Adrenal gland (tissue), 12 donors: ENCODE measurements around the gene TCP11. TPM values are rescaled to one million over a fixed set of nuclear protein-coding genes. Genes with fewer than 3 reads are reported as not detected.

Experiments used
- DNase-seq, 7 donors: peaks; one replicate each; pipeline ENCODE4 v3.0.0-alpha.2; 2019 to 2020
- H3K27ac ChIP-seq, 5 donors: fragments of 200-600 bp; sonication (generic) in 4 of 5; 1 replicate in 3 of 5; 2 replicates in 2 of 5; pipeline versions ENCODE4 v1.5.1 to v1.8.0; 2016 to 2020; ENCODE audit warnings: mild to moderate bottlenecking in 1 of 5
- H3K27me3 ChIP-seq: fragments of 200-600 bp; 2 replicates; pipeline ENCODE4 v1.8.0; 2021
- H3K36me3 ChIP-seq, 2 donors: fragments of 200-600 bp; replicated peaks in 1 of 2; 1 replicate in 1 of 2; 2 replicates in 1 of 2; pipeline versions ENCODE4 v1.5.1 to v1.8.0; 2018 to 2022
- H3K4me1 ChIP-seq, 2 donors: fragments of 200-600 bp; replicated peaks in 1 of 2; 1 replicate in 1 of 2; 2 replicates in 1 of 2; pipeline versions ENCODE4 v1.5.1 to v1.8.0; 2018 to 2021
- H3K4me3 ChIP-seq, 4 donors: fragments of 200-600 bp; sonication (generic) in 3 of 4; one replicate each; pipeline ENCODE4 v1.5.1; 2016 to 2018
- H3K9me3 ChIP-seq, 3 donors: fragments of 200-600 bp; sonication (generic) in 1 of 3; replicated peaks in 1 of 3; 1 replicate in 2 of 3; 2 replicates in 1 of 3; pipeline versions ENCODE4 v1.5.1 to v1.8.0; 2016 to 2021
- POLR2A ChIP-seq, 2 donors: fragments of 450-650 bp; IDR thresholded peaks; one replicate each; pipeline ENCODE4 v1.6.1; 2017; ENCODE audit warnings: antibody characterized with exemption in 2 of 2, mild to moderate bottlenecking in 2 of 2, moderate library complexity in 1 of 2
- WGBS, 4 donors: extraction: QIAGEN DNeasy Blood & Tissue Kit in 2 of 4; methylation state at CpG; one replicate each; pipeline versions ENCODE4 v1.1.5 to v1.1.7; 2013 to 2017; 5-methylcytosine and 5-hydroxymethylcytosine counted together
- intact Hi-C, 2 donors: fragments of 100-400 bp; cut with DNase I; formaldehyde crosslinking; loops; one replicate each; pipeline versions ENCODE4 v1.14.1 to v1.15.0; 2022 to 2023
- polyA plus RNA-seq, 3 donors: library from polyadenylated mRNA; stranded (reverse); fragments of 200-250 nt in 2 of 3; fragments of 350-450 nt in 1 of 3; fragmentation: Illumina TruSeq in 1 of 3; extraction: RNeasy Lipid Tissue Mini Kit (QIAGEN cat#74804) in 1 of 3; gene quantifications; one replicate each; pipeline ENCODE4 v1.2.3, GENCODE V29; 2013 to 2014
- total RNA-seq, 9 donors: library from RNA; depleted of rRNA in 4 of 9; stranded (reverse); fragments of >200 nt in 4 of 9; fragments of 120-200 nt in 1 of 9; fragmentation: NEBNext Ultra II Directional in 1 of 9; extraction: Animal tissue kit (Norgen Biotek cat#: 25700) in 1 of 9; gene quantifications; one replicate each; pipeline versions ENCODE4 v1.1.0 to v1.2.4, GENCODE V29; 2013 to 2023
- TF ChIP-seq, protein P1 (sequence below), 6 experiments: fragments of 450-650 bp in 4 of 6; fragments of 200-600 bp in 2 of 6; sonication (generic) in 1 of 6; IDR thresholded peaks; 1 replicate in 5 of 6; 2 replicates in 1 of 6; pipeline versions ENCODE4 v1.5.1 to v1.8.0; 2016 to 2021; ENCODE audit warnings: antibody characterized with exemption in 6 of 6, mild to moderate bottlenecking in 2 of 6, moderate library complexity in 1 of 6
- donor health status: healthy with polysubstance abuse.
- donor health status: Bipolar disorder and iron deficiency.
- donor health status: DM: yes; HTN: yes; CAD: no.
- donor health status: DM: no; HTN: no; CAD: no.
- donor health status: DM: no; HTN: no; CAD: no.
- donor health status: DM: yes; HTN: yes; CAD: no.

The TCP11 gene
- total and polyA plus RNA-seq, 12 donors = 0.13 to 0.40 (median 0.28) TPM; not detected in 7

GRCh38 chr6:35080016-35080680 lies 61.0 kb downstream of the TCP11 start:
- no peak overlapping the region for H3K4me3 ChIP-seq
- H3K4me1 ChIP-seq = peaks cover 0 to 10% of the 10 kb centered on the region in 2 donors
- no peak overlapping the region for H3K27ac ChIP-seq
- intact Hi-C loops = no loop called here
- no peaks in the 10 kb centered on the region for H3K9me3 ChIP-seq
- WGBS, 4 donors = 86 to 95% (median 92%) methylated on average over 8 to 13 of the region's 13 CpGs
- H3K27me3 ChIP-seq = no peaks in the 10 kb centered on the region
- TF ChIP-seq, protein P1, sequence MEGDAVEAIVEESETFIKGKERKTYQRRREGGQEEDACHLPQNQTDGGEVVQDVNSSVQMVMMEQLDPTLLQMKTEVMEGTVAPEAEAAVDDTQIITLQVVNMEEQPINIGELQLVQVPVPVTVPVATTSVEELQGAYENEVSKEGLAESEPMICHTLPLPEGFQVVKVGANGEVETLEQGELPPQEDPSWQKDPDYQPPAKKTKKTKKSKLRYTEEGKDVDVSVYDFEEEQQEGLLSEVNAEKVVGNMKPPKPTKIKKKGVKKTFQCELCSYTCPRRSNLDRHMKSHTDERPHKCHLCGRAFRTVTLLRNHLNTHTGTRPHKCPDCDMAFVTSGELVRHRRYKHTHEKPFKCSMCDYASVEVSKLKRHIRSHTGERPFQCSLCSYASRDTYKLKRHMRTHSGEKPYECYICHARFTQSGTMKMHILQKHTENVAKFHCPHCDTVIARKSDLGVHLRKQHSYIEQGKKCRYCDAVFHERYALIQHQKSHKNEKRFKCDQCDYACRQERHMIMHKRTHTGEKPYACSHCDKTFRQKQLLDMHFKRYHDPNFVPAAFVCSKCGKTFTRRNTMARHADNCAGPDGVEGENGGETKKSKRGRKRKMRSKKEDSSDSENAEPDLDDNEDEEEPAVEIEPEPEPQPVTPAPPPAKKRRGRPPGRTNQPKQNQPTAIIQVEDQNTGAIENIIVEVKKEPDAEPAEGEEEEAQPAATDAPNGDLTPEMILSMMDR (IDR thresholded peaks at IDR 0.05) = no peak
- TF ChIP-seq POLR2A (IDR thresholded peaks at IDR 0.05) = no peak
- DNase-seq = peak in 3 of 7 donors; percentile 7 to 15 (median 7)
- H3K36me3 ChIP-seq = peaks cover 0 to 86% of the 10 kb centered on the region in 2 donors

- intact Hi-C loops = no loop called here
- 90 to 98% (median 92%) methylated on average over 16 to 23 of the region's 23 CpGs for WGBS, 4 donors
- peaks cover 0 to 10% of the 10 kb centered on the region in 2 donors for H3K4me1 ChIP-seq
- H3K27me3 ChIP-seq = no peaks in the 10 kb centered on the region
- TF ChIP-seq, protein P1 (IDR thresholded peaks at IDR 0.05) = no peak
- no peak for TF ChIP-seq POLR2A (IDR thresholded peaks at IDR 0.05)
- no peak overlapping the region for H3K4me3 ChIP-seq
- no peak overlapping the region for H3K27ac ChIP-seq
- no peaks in the 10 kb centered on the region for H3K9me3 ChIP-seq
- peak in 3 of 7 donors; percentile 13 to 16 (median 14) for DNase-seq
- peaks cover 0 to 79% of the 10 kb centered on the region in 2 donors for H3K36me3 ChIP-seq
Observed at GRCh38 chr6:35079311-35080000, 61.7 kb downstream of the TCP11 start.

DNA sequence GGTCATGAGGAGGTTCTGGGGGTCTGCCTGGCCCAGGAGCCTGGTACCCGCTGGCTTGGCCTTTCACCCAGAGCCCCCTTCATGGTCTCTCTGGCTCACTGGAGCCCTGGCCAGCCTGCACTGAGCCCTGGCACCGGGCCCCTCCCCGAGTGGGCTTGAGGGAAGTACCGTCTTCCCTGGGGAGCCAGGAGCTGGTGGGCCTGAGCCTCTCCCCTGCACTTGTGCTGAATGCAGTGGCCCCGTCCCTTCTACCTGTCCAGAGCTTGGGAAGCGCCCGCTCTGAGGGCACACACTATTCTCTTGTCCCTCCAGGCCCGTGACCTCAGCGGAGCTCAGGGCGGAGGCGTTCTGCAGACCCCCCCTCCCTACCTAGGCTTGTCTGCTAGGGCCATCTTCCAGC lies 62.2 kb downstream of the TCP11 start:
- no peak overlapping the region for H3K4me3 ChIP-seq
- WGBS, 4 donors = 89 to 97% (median 93%) methylated on average over 4 to 11 of the region's 11 CpGs
- TF ChIP-seq POLR2A (IDR thresholded peaks at IDR 0.05) = no peak
- TF ChIP-seq, protein P1 (IDR thresholded peaks at IDR 0.05) = no peak
- H3K36me3 ChIP-seq = peaks cover 0 to 75% of the 10 kb centered on the region in 2 donors
- H3K27me3 ChIP-seq = no peaks in the 10 kb centered on the region
- peak in 1 of 7 donors; percentile 13 for DNase-seq
- H3K27ac ChIP-seq = no peak overlapping the region
- intact Hi-C loops = no loop called here
- no peaks in the 10 kb centered on the region for H3K9me3 ChIP-seq
- peaks cover 0 to 10% of the 10 kb centered on the region in 2 donors for H3K4me1 ChIP-seq

DNA sequence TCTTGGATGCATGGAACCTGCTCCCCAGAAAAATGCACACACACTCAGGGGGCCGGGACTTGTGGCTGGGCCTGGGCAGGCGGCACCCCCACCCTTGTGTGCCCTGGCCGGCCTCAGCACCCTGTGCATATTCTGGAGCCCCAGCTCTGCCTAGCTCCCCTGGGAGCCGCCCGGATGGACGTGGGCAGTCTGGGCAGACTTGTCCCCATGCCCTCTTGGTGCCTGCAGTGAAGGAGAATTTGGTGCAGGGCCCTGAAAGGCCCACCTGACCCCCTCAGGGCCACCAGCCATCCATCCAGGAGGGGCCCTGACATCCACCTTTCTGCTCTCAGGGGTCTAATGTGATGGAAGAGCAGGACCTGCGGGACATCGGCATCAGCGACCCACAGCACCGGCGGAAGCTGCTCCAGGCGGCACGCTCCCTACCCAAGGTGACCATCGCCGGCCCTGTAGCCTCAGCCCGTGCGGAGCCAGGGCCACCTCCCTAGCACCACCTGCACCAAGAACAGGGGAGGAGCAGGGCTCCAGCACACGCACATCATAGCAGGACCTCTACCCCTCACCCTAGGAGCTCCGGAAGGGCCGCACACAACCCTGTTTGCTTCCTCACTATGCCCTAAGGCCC lies 62.8 kb downstream of the TCP11 start:
- no peak overlapping the region for H3K4me3 ChIP-seq
- H3K36me3 ChIP-seq = peaks cover 0 to 74% of the 10 kb centered on the region in 2 donors
- no peaks in the 10 kb centered on the region for H3K9me3 ChIP-seq
- peak in 3 of 7 donors; percentile 1 to 7 (median 3) for DNase-seq
- H3K4me1 ChIP-seq = peaks cover 0 to 10% of the 10 kb centered on the region in 2 donors
- no peaks in the 10 kb centered on the region for H3K27me3 ChIP-seq
- TF ChIP-seq, protein P1 (IDR thresholded peaks at IDR 0.05) = no peak
- TF ChIP-seq POLR2A (IDR thresholded peaks at IDR 0.05) = no peak
- 93 to 100% (median 96%) methylated on average over 1 to 20 of the region's 20 CpGs for WGBS, 4 donors
- intact Hi-C loops = no loop called here
- H3K27ac ChIP-seq = no peak overlapping the region
